K562 (cell line): ENCODE results near the gene NRM. TPM values are rescaled to one million over a fixed set of nuclear protein-coding genes. Genes with fewer than 3 reads are reported as not detected.
"Not testable (repeated sequence)": the region's sequence is repeated elsewhere in the genome, so short reads cannot be mapped to it uniquely, and the experiment has no call there.

Source experiments
- ATAC-seq: fragments of 200-7000 bp; cut with Tn5 transposase; 3 replicates; pipeline ENCODE4 v1.9.1; 2020; ENCODE audit warnings: moderate library complexity
- BruUV-seq: library from RNA; stranded (reverse); fragments of 400-500 nt; replicated peaks from 2 replicates; lab custom pipeline; 2021; lab: Mats Ljungman, UMichigan
- CTCF ChIA-PET: fragments of 300-600 bp; formaldehyde crosslinking; extraction: SDS; loops from one replicate; lab custom pipeline; 2021; ENCODE audit warnings: low intra/inter-chr PET ratio; lab: Yijun Ruan, JAX
- POLR2A ChIA-PET: fragments of 300-600, 350-650 bp; sonication (Branson Sonifier 250); formaldehyde crosslinking; extraction: SDS; loops from one replicate; lab custom pipeline; 2021; ENCODE audit warnings: antibody characterized with exemption, inconsistent platforms; lab: Yijun Ruan, JAX
- DNase-seq, 4 experiments: peaks; one replicate each; pipeline versions ENCODE4 v3.0.0 to v3.0.0-alpha.2; 2011 to 2018; ENCODE audit warnings: low spot score in 3 of 4, mixed read lengths in 3 of 4; ENCODE audit errors: extremely low read depth in 1 of 4
- FAIRE-seq: peaks from 2 replicates; lab custom pipeline; 2011; peaks lifted over from hg19 to GRCh38; lab: Jason Lieb, UNC
- H2AFZ ChIP-seq: 2 replicates; pipeline ENCODE4 v1.6.0; 2011; ENCODE audit warnings: low read depth, low read length, control low read depth, inconsistent platforms
- H3K27ac ChIP-seq: fragments of 200-600 bp; 3 replicates; pipeline ENCODE4 v1.8.0; 2011; ENCODE audit warnings: low read depth, mild to moderate bottlenecking, control low read depth, inconsistent platforms, low read length, moderate library complexity, mixed read lengths; ENCODE audit errors: extremely low read depth
- H3K27me3 ChIP-seq, 2 experiments: fragments of 300-600 bp in 1 of 2; 2 replicates in 1 of 2; 3 replicates in 1 of 2; pipeline versions ENCODE4 v1.6.0 to v1.8.0; 2011; ENCODE audit warnings: inconsistent platforms in 2 of 2, low read length in 2 of 2, mild to moderate bottlenecking in 1 of 2, mixed read lengths in 1 of 2, moderate library complexity in 1 of 2; ENCODE audit not compliant: control insufficient read depth in 2 of 2, insufficient read depth in 2 of 2
- H3K36me3 ChIP-seq: fragments of 300-600 bp; 3 replicates; pipeline ENCODE4 v1.8.0; 2011; ENCODE audit warnings: mild to moderate bottlenecking, low read length, inconsistent platforms; ENCODE audit not compliant: control insufficient read depth, insufficient read depth
- H3K4me1 ChIP-seq, 2 experiments: fragments of 200-600 bp in 1 of 2; replicated peaks in 1 of 2; 2 replicates in 1 of 2; 3 replicates in 1 of 2; pipeline versions ENCODE4 v1.5.1 to v1.8.0; 2011; ENCODE audit warnings: inconsistent platforms in 2 of 2, low read length in 2 of 2, mild to moderate bottlenecking in 1 of 2, mixed read lengths in 1 of 2, moderate library complexity in 1 of 2; ENCODE audit not compliant: control insufficient read depth in 2 of 2, insufficient read depth in 2 of 2
- H3K4me2 ChIP-seq: 2 replicates; pipeline ENCODE4 v1.6.1; 2011; ENCODE audit warnings: low read length, control low read depth, inconsistent platforms, mixed read lengths; ENCODE audit not compliant: insufficient read depth
- H3K4me3 ChIP-seq: fragments of 200-600 bp; sonication (generic), shearing (Covaris generic); 2 replicates; pipeline ENCODE4 v1.5.1; 2016; ENCODE audit warnings: control low read depth, inconsistent platforms
- H3K79me2 ChIP-seq: fragments of 200-600 bp; 3 replicates; pipeline ENCODE4 v1.8.0; 2011; ENCODE audit warnings: low read length, inconsistent platforms; ENCODE audit not compliant: control insufficient read depth, insufficient read depth
- H3K9ac ChIP-seq, 2 experiments: 2 replicates each; pipeline versions ENCODE4 v1.6.0 to v1.6.1; 2011; ENCODE audit warnings: low read depth in 2 of 2, low read length in 2 of 2, control low read depth in 1 of 2, inconsistent platforms in 1 of 2, mild to moderate bottlenecking in 1 of 2, mixed read lengths in 1 of 2; ENCODE audit not compliant: insufficient read depth in 1 of 2
- H3K9me1 ChIP-seq: one replicate; pipeline ENCODE4 v1.6.0; 2011; ENCODE audit warnings: inconsistent platforms, mild to moderate bottlenecking, low read length, moderate library complexity; ENCODE audit not compliant: control insufficient read depth, insufficient read depth
- H3K9me3 ChIP-seq: replicated peaks from 2 replicates; pipeline ENCODE4 v1.5.1; 2011; ENCODE audit warnings: low read depth, low read length, inconsistent platforms; ENCODE audit not compliant: control insufficient read depth, insufficient read depth
- H4K20me1 ChIP-seq: replicated peaks from 2 replicates; pipeline ENCODE4 v1.6.1; 2011; ENCODE audit warnings: low read length, inconsistent platforms, mixed read lengths; ENCODE audit not compliant: control insufficient read depth, insufficient read depth
- EGR1 ChIP-seq: fragments of 450-650 bp; conservative IDR thresholded peaks from 2 replicates; pipeline ENCODE4 v1.6.1; 2017; ENCODE audit warnings: mild to moderate bottlenecking
- HIVEP1 ChIP-seq: fragments of 250-450 bp; sonication (Bioruptor Pico); IDR thresholded peaks from 2 replicates; pipeline ENCODE4 v1.4.0; 2020; ENCODE audit warnings: mild to moderate bottlenecking
- JUN ChIP-seq, 2 experiments: sonication (generic) in 1 of 2; formaldehyde crosslinking in 1 of 2; IDR thresholded peaks; 2 replicates each; pipeline versions ENCODE4 v1.6.1 to v1.8.0; 2012 to 2022; ENCODE audit warnings: borderline replicate concordance in 2 of 2, mild to moderate bottlenecking in 2 of 2, improper control_type of control experiment in 1 of 2, low read depth in 1 of 2, low read length in 1 of 2, missing genetic modification reagents in 1 of 2
- NR2C2 ChIP-seq, 2 experiments: fragments of 200-800 bp in 1 of 2; sonication (Bioruptor generic) in 1 of 2; sonication (generic) in 1 of 2; formaldehyde crosslinking in 1 of 2; IDR thresholded peaks; 2 replicates each; pipeline versions ENCODE4 v1.6.1 to v1.8.0; 2016 to 2022; ENCODE audit warnings: mild to moderate bottlenecking in 1 of 2, missing compliant biosample characterization in 1 of 2, missing genetic modification characterization in 1 of 2, missing genetic modification reagents in 1 of 2
- POLR2A ChIP-seq: fragments of 450-650 bp; conservative IDR thresholded peaks from 2 replicates; pipeline ENCODE4 v1.6.1; 2016
- RHOXF2B ChIP-seq: fragments of 250-450 bp; sonication (Bioruptor Pico); conservative IDR thresholded peaks from 2 replicates; pipeline ENCODE4 v1.5.1; 2021
- SUPT5H ChIP-seq: fragments of 450-650 bp; IDR thresholded peaks from 2 replicates; pipeline ENCODE4 v1.6.1; 2016
- ZNF584 ChIP-seq: fragments of 200-800 bp; sonication (Bioruptor generic); IDR thresholded peaks from 2 replicates; pipeline ENCODE4 v1.6.1; 2016; ENCODE audit warnings: low read depth, mild to moderate bottlenecking, missing genetic modification characterization, missing compliant biosample characterization
- WGBS: fragments of 100-300 bp; shearing (Covaris generic); methylation state at CpG from one replicate; pipeline ENCODE4 v1.1.6; 2016; ENCODE audit warnings: low coverage, mixed read lengths; ENCODE audit not compliant: insufficient coverage; ENCODE audit errors: missing lambda C conversion rate; 5-methylcytosine and 5-hydroxymethylcytosine counted together
- in situ Hi-C: fragments of 300-500 bp; cut with MboI; formaldehyde crosslinking; loops from 4 replicates; pipeline ENCODE4 v1.15.0; 2018; ENCODE audit warnings: inconsistent platforms, mixed read lengths
- intact Hi-C: fragments of 100-400 bp; cut with micrococcal nuclease; formaldehyde crosslinking; loops from 2 replicates; pipeline ENCODE4 v1.14.2; 2022
- polyA plus RNA-seq, 8 experiments: library from polyadenylated mRNA; depleted of rRNA in 4 of 8; stranded (reverse) in 5 of 8; unstranded in 3 of 8; fragments of >200 nt; fragmentation: Nextera tagmentation in 2 of 8; fragmentation: Illumina TruSeq in 1 of 8; extraction: Ambion mirVana in 2 of 8; extraction: Trizol in 1 of 8; gene quantifications; 2 replicates each; pipeline versions ENCODE4 v1.2.1 to v1.2.3, GENCODE V29; 2011 to 2014; ENCODE audit warnings: inconsistent platforms in 1 of 8, missing spikeins in 1 of 8
- total RNA-seq, 7 experiments: library from RNA; depleted of rRNA in 6 of 7; stranded (reverse); fragments of >200 nt in 6 of 7; fragmentation: Illumina TruSeq in 2 of 7; extraction: Trizol in 2 of 7; gene quantifications; 2 replicates each; pipeline versions ENCODE4 v1.2.1 to v1.2.3, GENCODE V29; 2011 to 2021; ENCODE audit warnings: low replicate concordance in 1 of 7
- TF ChIP-seq, protein P1 (sequence below): fragments of 450-650 bp; formaldehyde crosslinking; IDR thresholded peaks from 2 replicates; pipeline ENCODE4 v1.4.0; 2020; ENCODE audit warnings: mild to moderate bottlenecking, mixed read lengths

The NRM gene
- total and polyA plus RNA-seq, 9 of the 15 experiments (the other 6 are each of a cell fraction or from before 2014, with no cell fraction given): 9.7 to 58.2 (median 18.1) TPM

DNA sequence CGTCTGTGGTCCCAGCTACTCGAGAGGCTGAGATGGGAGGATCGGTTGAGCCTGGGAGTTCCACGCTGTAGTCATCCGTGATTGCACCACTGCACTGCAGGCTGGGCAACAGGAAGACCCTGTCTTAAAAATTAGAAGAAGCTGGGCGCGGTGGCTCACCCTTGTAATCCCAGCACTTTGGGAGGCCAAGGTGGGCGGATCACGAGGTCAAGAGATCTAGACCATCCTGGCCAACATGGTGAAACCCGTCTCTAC, 31.2 kb upstream of the NRM start:
- peak; percentile 36; the same call in 1 of the 2 replicates for TF ChIP-seq POLR2A
- TF ChIP-seq RHOXF2B: 0 out of 2 replicates have a peak, but pooled peaks have one; percentile 20
- TF ChIP-seq ZNF584 (CRISPR knock-in tag): 0 out of 2 replicates have a peak, but pooled peaks have one; percentile 43
- peak; percentile 46 for TF ChIP-seq EGR1
- TF ChIP-seq, protein P1, sequence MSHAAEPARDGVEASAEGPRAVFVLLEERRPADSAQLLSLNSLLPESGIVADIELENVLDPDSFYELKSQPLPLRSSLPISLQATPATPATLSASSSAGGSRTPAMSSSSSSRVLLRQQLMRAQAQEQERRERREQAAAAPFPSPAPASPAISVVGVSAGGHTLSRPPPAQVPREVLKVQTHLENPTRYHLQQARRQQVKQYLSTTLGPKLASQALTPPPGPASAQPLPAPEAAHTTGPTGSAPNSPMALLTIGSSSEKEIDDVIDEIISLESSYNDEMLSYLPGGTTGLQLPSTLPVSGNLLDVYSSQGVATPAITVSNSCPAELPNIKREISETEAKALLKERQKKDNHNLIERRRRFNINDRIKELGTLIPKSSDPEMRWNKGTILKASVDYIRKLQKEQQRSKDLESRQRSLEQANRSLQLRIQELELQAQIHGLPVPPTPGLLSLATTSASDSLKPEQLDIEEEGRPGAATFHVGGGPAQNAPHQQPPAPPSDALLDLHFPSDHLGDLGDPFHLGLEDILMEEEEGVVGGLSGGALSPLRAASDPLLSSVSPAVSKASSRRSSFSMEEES (CRISPR knock-in tag): peak; percentile 42
- TF ChIP-seq HIVEP1 (CRISPR knock-in tag): 0 out of 2 replicates have a peak, but pooled peaks have one; percentile 1
- FAIRE-seq; H2AFZ ChIP-seq; BruUV-seq; DNase-seq; H3K9me1 ChIP-seq; ATAC-seq; H3K27me3 ChIP-seq; H3K9me3 ChIP-seq; TF ChIP-seq NR2C2 (CRISPR knock-in tag; IDR thresholded peaks at IDR 0.05); JUN (IDR thresholded peaks at IDR 0.05; ENCODE audit: borderline replicate concordance, low read depth, low read length): not testable (repeated sequence)
- 0 out of 2 replicates have a peak, but pooled peaks have one; percentile 1 for TF ChIP-seq NR2C2 (tag; IDR thresholded peaks at IDR 0.05)
- 0 out of 2 replicates have a peak, but pooled peaks have one; percentile 41 for TF ChIP-seq SUPT5H
- 0 out of 2 replicates have a peak, but pooled peaks have one; percentile 26 for TF ChIP-seq JUN (CRISPR knock-in tag; IDR thresholded peaks at IDR 0.05; ENCODE audit: borderline replicate concordance)
- intact Hi-C loops (loop anchor here (1.0 kb wide), 1 partner anchor 43 kb away; no protein-coding TSS in a partner anchor), in situ Hi-C loops (loop anchor here (5.0 to 10.0 kb wide), 2 partner anchors 47 to 240 kb away; partner anchors contain the start of gene DHX16)
- Histone ChIP-seq H3K4me1 (peaks cover 19 to 21% of the 10 kb centered on the region in 2 experiments), H3K79me2 (peaks cover 82% of the 10 kb centered on the region), H3K36me3 (peaks cover 52% of the 10 kb centered on the region), H3K27ac (peak overlapping the region; percentile 91), H3K4me2 (peak overlapping the region; percentile 98), H3K4me3 (peak overlapping the region; percentile 89), H3K9ac (peak overlapping the region; percentile 96), H4K20me1 (peaks cover 44% of the 10 kb centered on the region)
- ChIA-PET POLR2A (interaction anchor here (0.6 to 27.1 kb wide), 17 partner anchors 7 to 387 kb away, joined by 3 to 524 read pairs (median 4); partner anchors contain the start of genes GTF2H4 and NRM), CTCF (interaction anchor here (0.8 to 5.0 kb wide), 7 partner anchors 9 to 238 kb away, joined by 3 to 92 read pairs (median 9); partner anchors contain the start of gene DHX16)
- under 1% methylated on average over 10 of the region's 10 CpGs for WGBS
